PFSK-1 (cell line): Measurements from ENCODE around the gene RFX3.
A peak's percentile ranks its signal among the peaks of the same experiment; 100 is the strongest.

Experiments used
- POLR2AphosphoS5 ChIP-seq: IDR thresholded peaks from 2 replicates; pipeline ENCODE4 v1.6.1; 2012; ENCODE audit warnings: low read depth, mild to moderate bottlenecking, control low read depth, low read length, moderate library complexity
- SIN3A ChIP-seq: IDR thresholded peaks from 2 replicates; pipeline ENCODE4 v1.6.1; 2012; ENCODE audit warnings: mild to moderate bottlenecking, low read length, moderate library complexity, borderline replicate concordance; ENCODE audit not compliant: insufficient read depth
- TF ChIP-seq, protein P1 (sequence below), 2 experiments: IDR thresholded peaks; 2 replicates each; pipeline versions ENCODE4 v1.6.1 to v1.8.0; 2011 to 2012; ENCODE audit warnings: low read depth in 2 of 2, low read length in 2 of 2, control low read depth in 1 of 2, inconsistent platforms in 1 of 2, mild to moderate bottlenecking in 1 of 2, moderate library complexity in 1 of 2; ENCODE audit not compliant: insufficient read depth in 1 of 2

DNA sequence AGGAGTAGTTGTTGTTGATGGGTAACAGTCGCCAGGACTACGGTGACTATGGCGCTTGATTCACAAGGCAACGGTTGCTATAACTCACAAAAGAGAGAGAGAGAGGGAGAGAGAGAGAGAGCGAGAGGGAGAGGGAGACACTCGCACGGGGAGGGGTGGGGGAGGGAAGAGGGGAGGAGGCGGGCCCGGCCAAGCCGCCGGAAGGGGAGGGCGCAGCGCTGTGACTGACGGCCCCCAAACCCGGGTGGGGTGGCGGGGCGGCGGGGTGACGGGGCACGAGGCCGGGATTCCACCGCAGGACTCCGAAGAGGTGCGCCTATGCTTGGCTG, at the start of gene RFX3:
- TF ChIP-seq SIN3A (peak; percentile 96), POLR2AphosphoS5 (no peak)
- TF ChIP-seq, protein P1, sequence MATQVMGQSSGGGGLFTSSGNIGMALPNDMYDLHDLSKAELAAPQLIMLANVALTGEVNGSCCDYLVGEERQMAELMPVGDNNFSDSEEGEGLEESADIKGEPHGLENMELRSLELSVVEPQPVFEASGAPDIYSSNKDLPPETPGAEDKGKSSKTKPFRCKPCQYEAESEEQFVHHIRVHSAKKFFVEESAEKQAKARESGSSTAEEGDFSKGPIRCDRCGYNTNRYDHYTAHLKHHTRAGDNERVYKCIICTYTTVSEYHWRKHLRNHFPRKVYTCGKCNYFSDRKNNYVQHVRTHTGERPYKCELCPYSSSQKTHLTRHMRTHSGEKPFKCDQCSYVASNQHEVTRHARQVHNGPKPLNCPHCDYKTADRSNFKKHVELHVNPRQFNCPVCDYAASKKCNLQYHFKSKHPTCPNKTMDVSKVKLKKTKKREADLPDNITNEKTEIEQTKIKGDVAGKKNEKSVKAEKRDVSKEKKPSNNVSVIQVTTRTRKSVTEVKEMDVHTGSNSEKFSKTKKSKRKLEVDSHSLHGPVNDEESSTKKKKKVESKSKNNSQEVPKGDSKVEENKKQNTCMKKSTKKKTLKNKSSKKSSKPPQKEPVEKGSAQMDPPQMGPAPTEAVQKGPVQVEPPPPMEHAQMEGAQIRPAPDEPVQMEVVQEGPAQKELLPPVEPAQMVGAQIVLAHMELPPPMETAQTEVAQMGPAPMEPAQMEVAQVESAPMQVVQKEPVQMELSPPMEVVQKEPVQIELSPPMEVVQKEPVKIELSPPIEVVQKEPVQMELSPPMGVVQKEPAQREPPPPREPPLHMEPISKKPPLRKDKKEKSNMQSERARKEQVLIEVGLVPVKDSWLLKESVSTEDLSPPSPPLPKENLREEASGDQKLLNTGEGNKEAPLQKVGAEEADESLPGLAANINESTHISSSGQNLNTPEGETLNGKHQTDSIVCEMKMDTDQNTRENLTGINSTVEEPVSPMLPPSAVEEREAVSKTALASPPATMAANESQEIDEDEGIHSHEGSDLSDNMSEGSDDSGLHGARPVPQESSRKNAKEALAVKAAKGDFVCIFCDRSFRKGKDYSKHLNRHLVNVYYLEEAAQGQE (IDR thresholded peaks at IDR 0.05; ENCODE audit: insufficient read depth in 1 of 2, low read depth in 2 of 2, low read length in 2 of 2), result no peak
